ENCODE measurements around the gene LRMDA.

DNA sequence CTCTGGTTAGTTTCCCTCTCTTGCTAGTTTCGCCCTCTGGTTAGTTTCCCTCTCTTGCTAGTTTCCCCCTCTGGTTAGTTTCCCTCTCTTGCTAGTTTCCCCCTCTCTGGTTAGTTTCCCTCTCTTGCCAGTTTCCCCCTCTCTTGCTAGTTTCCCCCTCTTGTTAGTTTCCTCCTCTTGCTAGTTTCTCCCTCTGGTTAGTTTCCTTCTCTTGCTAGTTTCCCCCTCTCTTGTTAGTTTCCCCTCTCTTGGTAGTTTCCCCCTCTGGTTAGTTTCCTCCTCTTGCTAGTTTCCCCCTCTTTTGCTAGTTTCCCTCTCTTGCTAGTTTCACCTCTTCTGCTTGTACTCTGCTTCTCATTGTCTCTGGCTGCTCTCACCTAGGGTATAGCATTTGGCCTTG is 613.8 kb downstream of the LRMDA start:
- TF ChIP-seq, protein P1, sequence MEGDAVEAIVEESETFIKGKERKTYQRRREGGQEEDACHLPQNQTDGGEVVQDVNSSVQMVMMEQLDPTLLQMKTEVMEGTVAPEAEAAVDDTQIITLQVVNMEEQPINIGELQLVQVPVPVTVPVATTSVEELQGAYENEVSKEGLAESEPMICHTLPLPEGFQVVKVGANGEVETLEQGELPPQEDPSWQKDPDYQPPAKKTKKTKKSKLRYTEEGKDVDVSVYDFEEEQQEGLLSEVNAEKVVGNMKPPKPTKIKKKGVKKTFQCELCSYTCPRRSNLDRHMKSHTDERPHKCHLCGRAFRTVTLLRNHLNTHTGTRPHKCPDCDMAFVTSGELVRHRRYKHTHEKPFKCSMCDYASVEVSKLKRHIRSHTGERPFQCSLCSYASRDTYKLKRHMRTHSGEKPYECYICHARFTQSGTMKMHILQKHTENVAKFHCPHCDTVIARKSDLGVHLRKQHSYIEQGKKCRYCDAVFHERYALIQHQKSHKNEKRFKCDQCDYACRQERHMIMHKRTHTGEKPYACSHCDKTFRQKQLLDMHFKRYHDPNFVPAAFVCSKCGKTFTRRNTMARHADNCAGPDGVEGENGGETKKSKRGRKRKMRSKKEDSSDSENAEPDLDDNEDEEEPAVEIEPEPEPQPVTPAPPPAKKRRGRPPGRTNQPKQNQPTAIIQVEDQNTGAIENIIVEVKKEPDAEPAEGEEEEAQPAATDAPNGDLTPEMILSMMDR (IDR thresholded peaks at IDR 0.05; ENCODE audit: insufficient read depth, low read length, poor library complexity, severe bottlenecking) = no peak
- no peak for TF ChIP-seq EZH2phosphoT487 (conservative IDR thresholded peaks at IDR 0.05; ENCODE audit: low read length)

All from SU-DHL-6 (cell line).